GM23338 (cell line): ENCODE results near the gene EPHB2. TPM values are rescaled to one million over a fixed set of nuclear protein-coding genes. Genes with fewer than 3 reads are reported as not detected.

Experiments
- ATAC-seq: fragments of 200-7000 bp; cut with Tn5 transposase; 3 replicates; pipeline ENCODE4 v1.9.1; 2020
- DNase-seq: peaks from one replicate; pipeline ENCODE4 v3.0.0-alpha.2; 2015; ENCODE audit warnings: low spot score
- H2AFZ ChIP-seq: fragments of 200-600 bp; sonication (generic); 2 replicates; pipeline ENCODE4 v1.8.0; 2016; ENCODE audit warnings: antibody characterized with exemption, mild to moderate bottlenecking, moderate library complexity
- H3F3A ChIP-seq: fragments of 200-600 bp; sonication (generic); replicated peaks from 2 replicates; pipeline ENCODE4 v1.8.0; 2017; ENCODE audit warnings: antibody characterized with exemption, mixed run types, low read depth
- H3K27ac ChIP-seq: fragments of 200-600 bp; sonication (generic); 2 replicates; pipeline ENCODE4 v1.6.1; 2016; ENCODE audit warnings: low read depth
- H3K27me3 ChIP-seq: fragments of 200-600 bp; sonication (generic); 2 replicates; pipeline ENCODE4 v1.8.0; 2016; ENCODE audit warnings: mild to moderate bottlenecking, mixed run types, moderate library complexity; ENCODE audit not compliant: insufficient read depth
- H3K36me3 ChIP-seq: fragments of 200-600 bp; sonication (generic); 2 replicates; pipeline ENCODE4 v1.8.0; 2016; ENCODE audit warnings: mild to moderate bottlenecking; ENCODE audit not compliant: insufficient read depth
- H3K4me1 ChIP-seq: fragments of 200-600 bp; sonication (generic); 2 replicates; pipeline ENCODE4 v1.8.0; 2016; ENCODE audit warnings: mild to moderate bottlenecking, moderate library complexity; ENCODE audit not compliant: insufficient read depth
- H3K4me2 ChIP-seq: fragments of 200-600 bp; sonication (generic); 2 replicates; pipeline ENCODE4 v1.7.1; 2017; ENCODE audit warnings: mixed run types
- H3K4me3 ChIP-seq: fragments of 200-600 bp; sonication (generic); 2 replicates; pipeline ENCODE4 v1.6.1; 2016; ENCODE audit warnings: mixed run types
- H3K79me2 ChIP-seq: fragments of 200-600 bp; sonication (generic); replicated peaks from 2 replicates; pipeline ENCODE4 v1.8.0; 2017; ENCODE audit warnings: mild to moderate bottlenecking; ENCODE audit not compliant: insufficient read depth
- H3K9me2 ChIP-seq: fragments of 200-600 bp; sonication (generic); 2 replicates; pipeline ENCODE4 v1.8.0; 2017; ENCODE audit not compliant: insufficient read depth
- H4K20me1 ChIP-seq: fragments of 200-600 bp; sonication (generic); replicated peaks from 2 replicates; pipeline ENCODE4 v1.8.0; 2017; ENCODE audit warnings: mild to moderate bottlenecking; ENCODE audit not compliant: insufficient read depth
- H3K27ac Mint-ChIP-seq: 2 replicates; pipeline ENCODE4 v1.8.0; 2020; ENCODE audit warnings: inconsistent platforms, mild to moderate bottlenecking, moderate library complexity, mixed read lengths
- H3K27me3 Mint-ChIP-seq: 3 replicates; pipeline ENCODE4 v1.8.0; 2022; ENCODE audit warnings: low read depth, mild to moderate bottlenecking, moderate library complexity, mixed read lengths, inconsistent platforms; ENCODE audit not compliant: insufficient read depth, poor library complexity
- H3K36me3 Mint-ChIP-seq: 3 replicates; pipeline ENCODE4 v1.8.0; 2021; ENCODE audit warnings: low read depth, mild to moderate bottlenecking, inconsistent platforms, moderate library complexity, mixed read lengths
- H3K4me1 Mint-ChIP-seq: 3 replicates; pipeline ENCODE4 v1.8.0; 2020; ENCODE audit warnings: mild to moderate bottlenecking, inconsistent platforms, mixed read lengths
- H3K4me3 Mint-ChIP-seq: 3 replicates; pipeline ENCODE4 v1.8.0; 2021; ENCODE audit warnings: moderate library complexity, mild to moderate bottlenecking, inconsistent platforms, mixed read lengths
- H3K9me3 Mint-ChIP-seq: 3 replicates; pipeline ENCODE4 v1.8.0; 2020; ENCODE audit warnings: moderate library complexity, mild to moderate bottlenecking, inconsistent platforms, mixed read lengths
- CREB1 ChIP-seq: fragments of 250-450 bp; sonication (Bioruptor Pico); IDR thresholded peaks from 2 replicates; pipeline ENCODE4 v1.5.0; 2020; ENCODE audit warnings: low read depth, mild to moderate bottlenecking, moderate library complexity
- EZH2phosphoT487 ChIP-seq: fragments of 200-600 bp; sonication (generic); IDR thresholded peaks from one replicate; pipeline ENCODE4 v1.8.1; 2018; ENCODE audit warnings: antibody characterized with exemption; ENCODE audit not compliant: unreplicated experiment
- JUNB ChIP-seq: IDR thresholded peaks from one replicate; pipeline ENCODE4 v1.6.1; 2016; ENCODE audit warnings: antibody characterized with exemption; ENCODE audit not compliant: unreplicated experiment
- NANOG ChIP-seq: IDR thresholded peaks from 2 replicates; pipeline ENCODE4 v1.6.1; 2016; ENCODE audit warnings: antibody characterized with exemption, borderline replicate concordance
- POLR2AphosphoS5 ChIP-seq: IDR thresholded peaks from 2 replicates; pipeline ENCODE4 v1.6.1; 2016; ENCODE audit warnings: antibody characterized with exemption, low read depth
- STAT1 ChIP-seq: IDR thresholded peaks from one replicate; pipeline ENCODE4 v1.6.1; 2016; ENCODE audit warnings: antibody characterized with exemption; ENCODE audit not compliant: unreplicated experiment
- ZNF331 ChIP-seq: fragments of 250-450 bp; sonication (Bioruptor Pico); IDR thresholded peaks from 2 replicates; pipeline ENCODE4 v1.5.0; 2020; ENCODE audit warnings: low read depth, mild to moderate bottlenecking, moderate library complexity
- ZNF462 ChIP-seq: fragments of 250-450 bp; sonication (Bioruptor Pico); IDR thresholded peaks from 2 replicates; pipeline ENCODE4 v1.5.0; 2020; ENCODE audit warnings: mild to moderate bottlenecking, moderate library complexity
- polyA plus RNA-seq: library from polyadenylated mRNA; unstranded; fragments of >200 nt; fragmentation: Nextera tagmentation; extraction: Ambion mirVana; gene quantifications from 2 replicates; pipeline ENCODE4 v1.2.1, GENCODE V29; 2016
- total RNA-seq: library from RNA; depleted of rRNA; stranded (reverse); fragments of >200 nt; shearing (Covaris generic); gene quantifications from 2 replicates; pipeline ENCODE4 v1.2.3, GENCODE V29; 2014
- TF ChIP-seq, protein P1 (sequence below): IDR thresholded peaks from 2 replicates; pipeline ENCODE4 v1.6.1; 2016; ENCODE audit warnings: antibody characterized with exemption

EPHB2 gene
- total and polyA plus RNA-seq, 2 experiments from 2014 or later, result 4.1 to 20.1 TPM

DNA sequence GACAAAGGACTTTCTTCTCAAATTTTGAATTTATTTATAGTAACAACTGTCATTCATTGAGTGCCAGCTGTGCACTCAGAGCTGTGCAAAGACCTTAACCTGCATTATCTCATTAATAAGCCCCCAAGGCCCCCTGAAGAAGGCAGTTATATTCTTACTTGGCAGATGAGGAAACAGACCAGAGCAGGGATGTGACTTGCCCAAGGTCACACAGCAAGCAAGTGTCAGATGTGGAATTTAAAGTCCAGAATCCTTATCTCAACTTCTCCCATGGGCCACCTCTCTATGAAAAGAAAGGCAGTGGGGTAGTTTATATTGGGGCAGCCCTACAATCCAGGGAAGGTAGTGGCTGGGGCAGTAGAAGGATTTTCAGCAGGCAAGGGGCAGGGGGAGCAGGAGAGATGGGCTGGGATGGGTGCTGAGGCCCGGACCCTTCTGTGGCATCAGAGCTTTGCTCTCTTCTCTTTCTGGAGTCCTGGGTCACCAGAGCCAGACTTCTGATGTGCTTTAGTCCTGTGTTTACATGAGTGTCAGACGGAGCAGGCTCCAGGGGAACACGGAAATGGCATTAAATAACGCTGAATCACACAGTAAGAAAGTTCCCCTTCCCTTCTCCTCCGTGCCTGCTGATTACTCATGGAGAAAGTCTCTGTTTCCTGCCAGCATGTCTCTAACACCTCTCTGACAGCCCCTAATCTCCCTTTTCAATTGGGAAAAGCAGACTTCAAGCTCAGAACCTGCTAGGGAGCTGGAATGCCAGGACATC is 39.5 kb downstream of the EPHB2 start (continued):
- no peak for TF ChIP-seq ZNF462
- no peak for TF ChIP-seq ZNF331
- no peak for TF ChIP-seq POLR2AphosphoS5
- no peak for TF ChIP-seq CREB1 (CRISPR knock-in tag)
- TF ChIP-seq, protein P1, sequence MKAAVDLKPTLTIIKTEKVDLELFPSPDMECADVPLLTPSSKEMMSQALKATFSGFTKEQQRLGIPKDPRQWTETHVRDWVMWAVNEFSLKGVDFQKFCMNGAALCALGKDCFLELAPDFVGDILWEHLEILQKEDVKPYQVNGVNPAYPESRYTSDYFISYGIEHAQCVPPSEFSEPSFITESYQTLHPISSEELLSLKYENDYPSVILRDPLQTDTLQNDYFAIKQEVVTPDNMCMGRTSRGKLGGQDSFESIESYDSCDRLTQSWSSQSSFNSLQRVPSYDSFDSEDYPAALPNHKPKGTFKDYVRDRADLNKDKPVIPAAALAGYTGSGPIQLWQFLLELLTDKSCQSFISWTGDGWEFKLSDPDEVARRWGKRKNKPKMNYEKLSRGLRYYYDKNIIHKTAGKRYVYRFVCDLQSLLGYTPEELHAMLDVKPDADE, result no peak
- no peak for TF ChIP-seq EZH2phosphoT487

DNA sequence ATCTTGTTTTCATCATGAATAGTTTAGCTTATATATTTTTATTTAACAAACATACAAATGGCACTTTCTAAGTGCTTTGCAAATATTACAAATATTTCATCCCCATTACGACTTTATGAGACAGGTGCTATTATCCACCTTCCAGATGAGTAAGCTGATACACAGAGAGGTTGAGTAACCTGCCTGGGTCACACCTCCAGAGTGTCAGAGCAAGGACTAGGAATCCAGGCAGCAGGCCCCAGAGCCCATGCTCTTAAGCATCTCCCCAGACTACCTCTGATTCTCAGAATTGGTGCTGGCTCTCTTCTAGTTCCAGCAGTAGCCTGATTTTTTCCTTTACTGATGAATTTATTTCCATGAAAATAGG is 40.0 kb downstream of the EPHB2 start:
- Histone ChIP-seq H3K27ac (no peak overlapping the region), H3K27me3 (no peaks in the 10 kb centered on the region), H4K20me1 (no peaks in the 10 kb centered on the region; the same call in 1 of the 2 replicates), H2AFZ (no peak overlapping the region), H3F3A (no peaks in the 10 kb centered on the region), H3K4me3 (no peak overlapping the region), H3K9me2 (no peaks in the 10 kb centered on the region), H3K4me2 (no peak overlapping the region), H3K79me2 (no peaks in the 10 kb centered on the region), H3K36me3 (no peaks in the 10 kb centered on the region), H3K4me1 (no peaks in the 10 kb centered on the region)
- Mint-ChIP-seq H3K36me3 (no peaks in the 10 kb centered on the region), H3K4me3 (no peak overlapping the region), H3K4me1 (peaks cover 4% of the 10 kb centered on the region; the same call in 2 of the 3 replicates), H3K9me3 (no peaks in the 10 kb centered on the region), H3K27me3 (peaks cover 5% of the 10 kb centered on the region), H3K27ac (no peak overlapping the region)
- DNase-seq, result no peak
- no peak for ATAC-seq
- TF ChIP-seq ZNF331, result no peak
- no peak for TF ChIP-seq POLR2AphosphoS5
- no peak for TF ChIP-seq NANOG
- no peak for TF ChIP-seq STAT1
- TF ChIP-seq JUNB, result no peak
